Adrenal gland (tissue), 12 donors: ENCODE measurements around the gene CDH4. TPM values are rescaled to one million over a fixed set of nuclear protein-coding genes. Genes with fewer than 3 reads are reported as not detected.

Experiments
- DNase-seq, 7 donors: peaks; one replicate each; pipeline ENCODE4 v3.0.0-alpha.2; 2019 to 2020
- H3K27ac ChIP-seq, 5 donors: fragments of 200-600 bp; sonication (generic) in 4 of 5; 1 replicate in 3 of 5; 2 replicates in 2 of 5; pipeline versions ENCODE4 v1.5.1 to v1.8.0; 2016 to 2020; ENCODE audit warnings: mild to moderate bottlenecking in 1 of 5
- H3K27me3 ChIP-seq: fragments of 200-600 bp; 2 replicates; pipeline ENCODE4 v1.8.0; 2021
- H3K36me3 ChIP-seq, 2 donors: fragments of 200-600 bp; replicated peaks in 1 of 2; 1 replicate in 1 of 2; 2 replicates in 1 of 2; pipeline versions ENCODE4 v1.5.1 to v1.8.0; 2018 to 2022
- H3K4me1 ChIP-seq, 2 donors: fragments of 200-600 bp; replicated peaks in 1 of 2; 1 replicate in 1 of 2; 2 replicates in 1 of 2; pipeline versions ENCODE4 v1.5.1 to v1.8.0; 2018 to 2021
- H3K4me3 ChIP-seq, 4 donors: fragments of 200-600 bp; sonication (generic) in 3 of 4; one replicate each; pipeline ENCODE4 v1.5.1; 2016 to 2018
- H3K9me3 ChIP-seq, 3 donors: fragments of 200-600 bp; sonication (generic) in 1 of 3; replicated peaks in 1 of 3; 1 replicate in 2 of 3; 2 replicates in 1 of 3; pipeline versions ENCODE4 v1.5.1 to v1.8.0; 2016 to 2021
- POLR2A ChIP-seq, 2 donors: fragments of 450-650 bp; IDR thresholded peaks; one replicate each; pipeline ENCODE4 v1.6.1; 2017; ENCODE audit warnings: antibody characterized with exemption in 2 of 2, mild to moderate bottlenecking in 2 of 2, moderate library complexity in 1 of 2
- WGBS, 4 donors: extraction: QIAGEN DNeasy Blood & Tissue Kit in 2 of 4; methylation state at CpG; one replicate each; pipeline versions ENCODE4 v1.1.5 to v1.1.7; 2013 to 2017; 5-methylcytosine and 5-hydroxymethylcytosine counted together
- intact Hi-C, 2 donors: fragments of 100-400 bp; cut with DNase I; formaldehyde crosslinking; loops; one replicate each; pipeline versions ENCODE4 v1.14.1 to v1.15.0; 2022 to 2023
- polyA plus RNA-seq, 3 donors: library from polyadenylated mRNA; stranded (reverse); fragments of 200-250 nt in 2 of 3; fragments of 350-450 nt in 1 of 3; fragmentation: Illumina TruSeq in 1 of 3; extraction: RNeasy Lipid Tissue Mini Kit (QIAGEN cat#74804) in 1 of 3; gene quantifications; one replicate each; pipeline ENCODE4 v1.2.3, GENCODE V29; 2013 to 2014
- total RNA-seq, 9 donors: library from RNA; depleted of rRNA in 4 of 9; stranded (reverse); fragments of >200 nt in 4 of 9; fragments of 120-200 nt in 1 of 9; fragmentation: NEBNext Ultra II Directional in 1 of 9; extraction: Animal tissue kit (Norgen Biotek cat#: 25700) in 1 of 9; gene quantifications; one replicate each; pipeline versions ENCODE4 v1.1.0 to v1.2.4, GENCODE V29; 2013 to 2023
- TF ChIP-seq, protein P1 (sequence below), 6 experiments: fragments of 450-650 bp in 4 of 6; fragments of 200-600 bp in 2 of 6; sonication (generic) in 1 of 6; IDR thresholded peaks; 1 replicate in 5 of 6; 2 replicates in 1 of 6; pipeline versions ENCODE4 v1.5.1 to v1.8.0; 2016 to 2021; ENCODE audit warnings: antibody characterized with exemption in 6 of 6, mild to moderate bottlenecking in 2 of 6, moderate library complexity in 1 of 6
- donor health status: healthy with polysubstance abuse.
- donor health status: Bipolar disorder and iron deficiency.
- donor health status: DM: yes; HTN: yes; CAD: no.
- donor health status: DM: no; HTN: no; CAD: no.
- donor health status: DM: no; HTN: no; CAD: no.
- donor health status: DM: yes; HTN: yes; CAD: no.

Gene CDH4
- total and polyA plus RNA-seq, 12 donors = 0.08 to 0.53 (median 0.20) TPM; not detected in 3

DNA sequence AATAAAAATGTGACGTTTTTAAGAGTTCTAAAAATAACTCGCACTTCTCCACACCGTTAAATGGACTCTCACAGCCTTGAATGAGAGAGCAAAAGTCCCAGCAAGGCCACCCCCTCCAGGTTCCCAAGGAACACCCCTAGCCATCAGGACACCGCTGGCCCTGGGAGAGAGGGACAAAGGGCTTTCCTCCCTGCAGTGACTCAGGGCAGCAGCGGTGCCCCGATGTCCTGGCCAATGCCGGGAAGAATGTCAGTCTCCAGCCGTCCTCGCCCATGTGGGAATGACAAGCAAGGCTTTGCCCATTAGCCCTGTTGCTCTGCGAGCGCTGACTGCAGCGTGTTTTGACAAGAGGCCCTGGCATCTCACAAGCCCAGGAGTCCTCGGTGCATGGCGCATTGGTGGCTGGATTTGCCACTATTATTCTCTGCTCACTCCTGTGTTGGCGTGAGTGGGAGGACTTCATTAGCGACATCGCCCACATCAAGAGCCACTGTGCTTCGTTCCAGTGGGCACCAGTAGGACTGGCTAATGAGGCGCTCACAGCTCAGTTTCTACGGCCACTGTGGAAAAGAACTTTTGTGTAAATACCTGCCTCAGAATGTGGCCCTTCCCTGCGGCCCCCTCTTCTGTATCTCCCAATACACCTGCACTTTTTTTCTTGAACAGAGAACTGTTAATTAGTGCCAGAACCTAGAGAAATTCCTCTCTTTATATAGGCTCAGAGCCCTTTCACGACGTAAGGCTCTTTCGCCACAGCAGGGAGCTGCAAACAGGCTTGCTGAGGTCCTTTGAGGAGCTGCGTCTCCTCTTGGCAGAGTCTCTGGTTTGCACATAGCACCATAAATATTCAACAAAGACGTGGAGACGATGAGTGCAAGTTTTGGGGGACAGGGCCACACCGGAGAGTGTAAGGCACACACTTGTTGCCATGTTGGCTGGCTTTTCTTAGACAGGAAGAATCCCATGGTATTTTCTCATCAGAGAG lies 477.0 kb downstream of the CDH4 start:
- WGBS, 4 donors = 55 to 71% (median 69%) methylated on average over 23 to 28 of the region's 28 CpGs

DNA sequence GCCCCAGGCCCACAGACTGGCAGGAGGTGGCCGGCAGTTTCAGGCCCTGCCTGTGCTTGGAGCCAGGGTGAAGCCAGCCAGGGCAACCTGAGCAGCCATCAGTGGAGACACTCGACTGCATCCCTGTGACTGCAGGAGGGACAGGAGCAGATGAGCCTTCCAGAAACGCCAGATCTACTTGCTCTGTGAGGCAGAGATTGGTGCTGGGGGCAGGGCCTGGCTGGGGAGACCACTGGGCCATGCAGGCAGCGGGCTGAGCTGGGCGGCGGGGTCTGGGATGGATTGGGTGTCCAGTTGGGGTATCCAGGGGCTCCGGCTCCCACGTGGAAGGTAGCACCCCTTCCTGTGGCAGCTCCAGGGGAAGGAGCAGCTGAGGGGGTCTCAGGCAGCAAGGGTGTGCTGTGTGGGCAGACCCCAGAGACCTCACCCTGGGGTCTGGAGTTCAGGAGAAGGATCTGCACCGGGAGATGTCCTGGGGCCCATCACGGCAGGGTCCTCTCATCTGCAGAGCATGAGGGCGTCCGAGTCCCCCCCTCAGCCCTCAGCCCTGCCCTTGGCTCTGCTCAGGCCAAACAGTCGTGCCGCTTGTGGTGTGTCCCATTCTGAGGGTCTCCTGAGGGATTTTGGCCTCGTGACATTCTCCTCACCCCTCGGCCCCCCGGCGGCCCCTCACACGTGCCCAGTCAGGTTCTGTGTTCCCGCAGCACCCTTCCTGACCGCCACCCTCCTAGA lies 478.7 kb downstream of the CDH4 start:
- H3K36me3 ChIP-seq = no peaks in the 10 kb centered on the region
- no peak for DNase-seq
- 70 to 76% (median 74%) methylated on average over 4 to 21 of the region's 21 CpGs for WGBS, 4 donors
- H3K27ac ChIP-seq = no peak overlapping the region
- no peak overlapping the region for H3K4me3 ChIP-seq
- intact Hi-C loops = no loop called here
- H3K9me3 ChIP-seq = no peaks in the 10 kb centered on the region
- no peaks in the 10 kb centered on the region for H3K4me1 ChIP-seq
- no peak for TF ChIP-seq POLR2A (IDR thresholded peaks at IDR 0.05)
- TF ChIP-seq, protein P1, sequence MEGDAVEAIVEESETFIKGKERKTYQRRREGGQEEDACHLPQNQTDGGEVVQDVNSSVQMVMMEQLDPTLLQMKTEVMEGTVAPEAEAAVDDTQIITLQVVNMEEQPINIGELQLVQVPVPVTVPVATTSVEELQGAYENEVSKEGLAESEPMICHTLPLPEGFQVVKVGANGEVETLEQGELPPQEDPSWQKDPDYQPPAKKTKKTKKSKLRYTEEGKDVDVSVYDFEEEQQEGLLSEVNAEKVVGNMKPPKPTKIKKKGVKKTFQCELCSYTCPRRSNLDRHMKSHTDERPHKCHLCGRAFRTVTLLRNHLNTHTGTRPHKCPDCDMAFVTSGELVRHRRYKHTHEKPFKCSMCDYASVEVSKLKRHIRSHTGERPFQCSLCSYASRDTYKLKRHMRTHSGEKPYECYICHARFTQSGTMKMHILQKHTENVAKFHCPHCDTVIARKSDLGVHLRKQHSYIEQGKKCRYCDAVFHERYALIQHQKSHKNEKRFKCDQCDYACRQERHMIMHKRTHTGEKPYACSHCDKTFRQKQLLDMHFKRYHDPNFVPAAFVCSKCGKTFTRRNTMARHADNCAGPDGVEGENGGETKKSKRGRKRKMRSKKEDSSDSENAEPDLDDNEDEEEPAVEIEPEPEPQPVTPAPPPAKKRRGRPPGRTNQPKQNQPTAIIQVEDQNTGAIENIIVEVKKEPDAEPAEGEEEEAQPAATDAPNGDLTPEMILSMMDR (IDR thresholded peaks at IDR 0.05) = no peak
- no peaks in the 10 kb centered on the region for H3K27me3 ChIP-seq

More for the DNA sequence above, 477.0 kb downstream of the CDH4 start:
- Histone ChIP-seq H3K27me3 (no peaks in the 10 kb centered on the region), H3K4me3 (no peak overlapping the region), H3K4me1 (no peaks in the 10 kb centered on the region), H3K27ac (no peak overlapping the region), H3K9me3 (no peaks in the 10 kb centered on the region), H3K36me3 (no peaks in the 10 kb centered on the region)
- intact Hi-C loops = no loop called here
- no peak for TF ChIP-seq POLR2A (IDR thresholded peaks at IDR 0.05)
- TF ChIP-seq, protein P1 (IDR thresholded peaks at IDR 0.05) = no peak
- DNase-seq = no peak

DNA sequence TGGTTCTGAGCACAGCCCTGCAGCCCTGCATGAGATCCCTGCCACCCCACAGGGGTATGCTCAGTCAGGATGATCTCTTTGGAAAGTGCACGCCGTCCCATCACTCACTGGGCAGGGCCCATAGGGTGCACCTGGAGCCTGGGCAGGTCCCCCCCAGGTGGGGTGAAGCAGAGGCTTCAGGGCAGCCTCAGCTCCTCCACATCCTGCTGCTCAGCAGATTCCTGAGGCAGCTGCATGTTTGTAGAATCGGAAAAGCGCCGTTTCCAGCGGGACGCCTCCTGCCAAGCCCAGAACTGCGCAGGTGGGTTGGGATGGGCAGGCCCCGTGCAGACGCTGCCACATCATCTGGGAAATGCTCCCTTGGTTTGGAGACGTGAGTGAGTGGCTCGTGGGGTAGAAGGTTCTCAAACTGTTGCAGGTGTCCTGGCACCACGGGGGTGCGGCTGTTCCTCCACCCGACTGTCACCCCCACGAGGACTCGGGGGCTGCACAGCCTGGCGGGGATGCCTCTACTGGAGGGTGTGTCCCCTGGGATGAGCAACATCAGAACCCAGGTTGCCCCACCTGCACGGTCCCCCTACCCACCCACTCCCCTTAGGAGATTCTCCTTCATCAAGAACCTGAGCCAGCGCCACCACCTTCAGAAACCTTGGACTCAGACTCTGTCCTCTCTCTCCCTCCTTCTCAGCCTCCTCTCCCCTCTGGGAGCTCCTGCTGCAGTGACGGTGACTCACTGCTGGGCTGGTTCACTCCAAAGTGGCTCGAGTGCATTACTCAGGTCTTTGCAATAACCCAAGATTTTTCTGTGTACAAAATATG lies 479.5 kb downstream of the CDH4 start:
- H3K4me1 ChIP-seq = no peaks in the 10 kb centered on the region
- no peak overlapping the region for H3K4me3 ChIP-seq
- no peak overlapping the region for H3K27ac ChIP-seq
- no peaks in the 10 kb centered on the region for H3K9me3 ChIP-seq
- DNase-seq = no peak
- WGBS, 4 donors = 63 to 84% (median 76%) methylated on average over 4 to 22 of the region's 22 CpGs
- H3K27me3 ChIP-seq = no peaks in the 10 kb centered on the region
- no peaks in the 10 kb centered on the region for H3K36me3 ChIP-seq
- no peak for TF ChIP-seq POLR2A (IDR thresholded peaks at IDR 0.05)
- TF ChIP-seq, protein P1 (IDR thresholded peaks at IDR 0.05) = no peak
- intact Hi-C loops = no loop called here
